H1 (cell line): ENCODE results near the gene RAB36. TPM values are rescaled to one million over a fixed set of nuclear protein-coding genes. Genes with fewer than 3 reads are reported as not detected.

ENCODE experiments used
- CTCF ChIA-PET: fragments of 300-600 bp; sonication (Branson Sonifier 250); formaldehyde crosslinking; loops from one replicate; lab custom pipeline; 2021; ENCODE audit not compliant: partially characterized antibody; lab: Charles Lee
- POLR2A ChIA-PET: fragments of 300-600 bp; sonication (Branson Sonifier 250); formaldehyde crosslinking; loops from one replicate; lab custom pipeline; 2021; ENCODE audit warnings: inconsistent platforms; ENCODE audit not compliant: partially characterized antibody; lab: Charles Lee
- DNase-seq, 2 experiments: peaks; one replicate each; pipeline versions ENCODE4 v3.0.0 to v3.0.0-alpha.2; 2010 to 2022; ENCODE audit warnings: low spot score in 2 of 2, low read depth in 1 of 2, mixed read lengths in 1 of 2
- FAIRE-seq: peaks from 2 replicates; lab custom pipeline; 2011; peaks lifted over from hg19 to GRCh38; lab: Jason Lieb, UNC
- H2AFZ ChIP-seq: 2 replicates; pipeline ENCODE4 v1.8.1; 2012; ENCODE audit warnings: low read length, inconsistent platforms
- H2AK5ac ChIP-seq: 2 replicates; pipeline ENCODE4 v1.6.1; 2013; ENCODE audit warnings: low read depth, low read length
- H2BK120ac ChIP-seq: replicated peaks from 2 replicates; pipeline ENCODE3; 2013; ENCODE audit warnings: low read depth, low read length, inconsistent platforms
- H2BK12ac ChIP-seq: 2 replicates; pipeline ENCODE4 v1.6.1; 2013; ENCODE audit warnings: low read depth, low read length
- H2BK15ac ChIP-seq: 2 replicates; pipeline ENCODE4 v1.6.1; 2013; ENCODE audit warnings: low read length
- H2BK20ac ChIP-seq: 2 replicates; pipeline ENCODE4 v1.6.1; 2013; ENCODE audit warnings: low read length
- H2BK5ac ChIP-seq: 2 replicates; pipeline ENCODE4 v1.6.1; 2013; ENCODE audit warnings: low read depth, low read length
- H3K14ac ChIP-seq: 2 replicates; pipeline ENCODE4 v1.6.1; 2013; ENCODE audit warnings: inconsistent platforms; ENCODE audit not compliant: insufficient read length
- H3K18ac ChIP-seq: 2 replicates; pipeline ENCODE4 v1.6.1; 2013; ENCODE audit warnings: low read length; ENCODE audit errors: extremely low read depth
- H3K23ac ChIP-seq: 2 replicates; pipeline ENCODE4 v1.6.1; 2013; ENCODE audit warnings: inconsistent platforms; ENCODE audit not compliant: insufficient read length
- H3K23me2 ChIP-seq: 2 replicates; pipeline ENCODE4 v1.6.1; 2013; ENCODE audit warnings: low read depth, low read length
- H3K27ac ChIP-seq: 2 replicates; pipeline ENCODE4 v1.6.1; 2011; ENCODE audit warnings: low read depth, low read length, inconsistent platforms
- H3K27me3 ChIP-seq, 4 experiments: replicated peaks in 1 of 4; 1 replicate in 1 of 4; 2 replicates in 3 of 4; pipeline versions ENCODE4 v1.6.1 to v1.8.1; 2011 to 2013; ENCODE audit warnings: low read length in 3 of 4, mild to moderate bottlenecking in 3 of 4, inconsistent platforms in 2 of 4, mixed read lengths in 2 of 4, moderate library complexity in 1 of 4; ENCODE audit not compliant: control insufficient read depth in 3 of 4, insufficient read depth in 3 of 4; ENCODE audit errors: extremely low read depth in 1 of 4
- H3K36me3 ChIP-seq, 4 experiments: 2 replicates each; pipeline versions ENCODE4 v1.6.1 to v1.8.1; 2011 to 2013; ENCODE audit warnings: mild to moderate bottlenecking in 4 of 4, low read length in 3 of 4, moderate library complexity in 2 of 4, control low read depth in 1 of 4, inconsistent platforms in 1 of 4; ENCODE audit not compliant: insufficient read depth in 4 of 4, control insufficient read depth in 2 of 4
- H3K4ac ChIP-seq: replicated peaks from 2 replicates; pipeline ENCODE3; 2013; ENCODE audit warnings: low read length, low read depth, mixed read lengths, inconsistent platforms; ENCODE audit not compliant: insufficient read length
- H3K4me1 ChIP-seq, 4 experiments: replicated peaks in 1 of 4; 1 replicate in 1 of 4; 2 replicates in 3 of 4; pipeline versions ENCODE4 v1.6.1 to v1.8.1; 2011 to 2013; ENCODE audit warnings: low read length in 3 of 4, inconsistent platforms in 2 of 4, mixed read lengths in 1 of 4; ENCODE audit not compliant: insufficient read depth in 4 of 4, control insufficient read depth in 3 of 4
- H3K4me2 ChIP-seq, 2 experiments: 2 replicates each; pipeline versions ENCODE4 v1.6.1 to v1.8.1; 2011 to 2013; ENCODE audit warnings: low read depth in 2 of 2, low read length in 2 of 2, control low read depth in 1 of 2, inconsistent platforms in 1 of 2, mild to moderate bottlenecking in 1 of 2; ENCODE audit not compliant: insufficient read depth in 1 of 2
- H3K4me3 ChIP-seq, 4 experiments: fragments of 200-600, 300-600 bp in 1 of 4; sonication (generic), shearing (Covaris generic), sonication (Bioruptor Twin) in 1 of 4; 2 replicates each; pipeline versions ENCODE4 v1.5.1 to v1.8.1; 2011 to 2016; ENCODE audit warnings: low read length in 4 of 4, low read depth in 3 of 4, control low read depth in 2 of 4, inconsistent platforms in 2 of 4, mild to moderate bottlenecking in 2 of 4, mixed read lengths in 1 of 4, moderate library complexity in 1 of 4; ENCODE audit not compliant: insufficient read depth in 2 of 4; ENCODE audit errors: extremely low read depth in 1 of 4
- H3K56ac ChIP-seq: replicated peaks from 2 replicates; pipeline ENCODE3; 2013; ENCODE audit warnings: low read depth, mild to moderate bottlenecking, mixed read lengths, low read length, inconsistent platforms; ENCODE audit not compliant: insufficient read length
- H3K79me1 ChIP-seq: 2 replicates; pipeline ENCODE4 v1.6.1; 2013; ENCODE audit warnings: low read depth, low read length, control low read depth
- H3K79me2 ChIP-seq, 2 experiments: 2 replicates each; pipeline versions ENCODE4 v1.6.1 to v1.8.1; 2012 to 2013; ENCODE audit warnings: low read length in 2 of 2, mild to moderate bottlenecking in 2 of 2, inconsistent platforms in 1 of 2; ENCODE audit not compliant: insufficient read depth in 2 of 2, control insufficient read depth in 1 of 2
- H3K9ac ChIP-seq, 4 experiments: replicated peaks in 1 of 4; 1 replicate in 1 of 4; 2 replicates in 3 of 4; pipeline versions ENCODE4 v1.6.1 to v1.8.1; 2011 to 2013; ENCODE audit warnings: low read depth in 3 of 4, low read length in 3 of 4, control low read depth in 2 of 4, mild to moderate bottlenecking in 2 of 4, moderate library complexity in 2 of 4, inconsistent platforms in 1 of 4; ENCODE audit errors: extremely low read depth in 1 of 4
- H3K9me3 ChIP-seq, 2 experiments: 2 replicates each; pipeline versions ENCODE4 v1.6.1 to v1.8.1; 2012 to 2013; ENCODE audit warnings: mild to moderate bottlenecking in 2 of 2, moderate library complexity in 2 of 2, control low read depth in 1 of 2, inconsistent platforms in 1 of 2, low read depth in 1 of 2, low read length in 1 of 2, mixed read lengths in 1 of 2; ENCODE audit not compliant: insufficient read depth in 2 of 2
- H4K20me1 ChIP-seq, 2 experiments: replicated peaks in 1 of 2; 2 replicates each; pipeline versions ENCODE3 to v1.8.1; 2011 to 2013; ENCODE audit warnings: inconsistent platforms in 2 of 2, low read length in 2 of 2, mild to moderate bottlenecking in 1 of 2; ENCODE audit not compliant: insufficient read depth in 2 of 2, control insufficient read depth in 1 of 2
- H4K5ac ChIP-seq: 2 replicates; pipeline ENCODE4 v1.6.1; 2013; ENCODE audit warnings: low read length, low read depth, mixed read lengths, inconsistent platforms; ENCODE audit not compliant: insufficient read length
- H4K8ac ChIP-seq: 2 replicates; pipeline ENCODE4 v1.8.0; 2013; ENCODE audit warnings: mild to moderate bottlenecking, moderate library complexity, low read length, inconsistent platforms; ENCODE audit not compliant: insufficient read depth; ENCODE audit errors: extremely low read depth
- H4K91ac ChIP-seq: replicated peaks from 2 replicates; pipeline ENCODE3; 2013; ENCODE audit warnings: low read length, mixed read lengths, inconsistent platforms; ENCODE audit not compliant: insufficient read length
- MAX ChIP-seq: IDR thresholded peaks from 2 replicates; pipeline ENCODE4 v1.6.1; 2012; ENCODE audit warnings: inconsistent platforms
- TAF1 ChIP-seq: IDR thresholded peaks from 2 replicates; pipeline ENCODE4 v1.6.1; 2011; ENCODE audit warnings: mild to moderate bottlenecking, low read depth, low read length
- WGBS, 2 experiments: shearing (Covaris generic) in 1 of 2; methylation state at CpG; one replicate each; pipeline versions ENCODE4 v1.1.6 to v1.1.7; 2013 to 2015; ENCODE audit warnings: low lambda C conversion rate in 2 of 2, mixed read lengths in 2 of 2, inconsistent platforms in 1 of 2, low coverage in 1 of 2, missing lambda C conversion rate in 1 of 2; ENCODE audit not compliant: insufficient replicate concordance in 2 of 2, insufficient coverage in 1 of 2, insufficient read length in 1 of 2; ENCODE audit errors: extremely low coverage in 1 of 2, missing lambda C conversion rate in 1 of 2; 5-methylcytosine and 5-hydroxymethylcytosine counted together
- polyA plus RNA-seq, 7 experiments: library from polyadenylated mRNA; depleted of rRNA in 3 of 7; stranded (reverse) in 5 of 7; unstranded in 2 of 7; fragments of >200 nt in 5 of 7; fragments of 200-250 nt in 2 of 7; gene quantifications; 1 replicate in 5 of 7; 2 replicates in 1 of 7; 4 replicates in 1 of 7; pipeline versions ENCODE4 v1.2.1 to v1.2.3, GENCODE V29; 2011 to 2013; ENCODE audit warnings: missing spikeins in 2 of 7, mixed read lengths in 2 of 7
- total RNA-seq: library from RNA; stranded (reverse); fragmentation: NEBNext Ultra II Directional; extraction: Animal tissue kit (Norgen Biotek cat#: 25700); gene quantifications from 2 replicates; pipeline ENCODE4 v1.2.1, GENCODE V29; 2021
- TF ChIP-seq, protein P1 (sequence below): IDR thresholded peaks from 2 replicates; pipeline ENCODE4 v1.6.1; 2012; ENCODE audit warnings: inconsistent platforms

RAB36 gene
- total and polyA plus RNA-seq, 2 of the 8 experiments (the other 6 are each of a cell fraction or from before 2014, with no cell fraction given), result 1.0 to 1.5 TPM

GRCh38 chr22:23181721-23182308 lies 36.5 kb downstream of the RAB36 start:
- Histone ChIP-seq H3K23me2 (peaks cover 20% of the 10 kb centered on the region), H2BK20ac (no peak overlapping the region), H4K5ac (no peak overlapping the region), H2AFZ (no peak overlapping the region), H3K9me3 (peaks cover 5 to 6% of the 10 kb centered on the region in 2 experiments; a peak in 3 of 4 replicates), H4K91ac (peak overlapping the region; percentile 69), H2BK15ac (no peak overlapping the region; the same call in 1 of the 2 replicates), H3K36me3 (no peaks in the 10 kb centered on the region), H2AK5ac (peak overlapping the region; percentile 0; the same call in 1 of the 2 replicates), H3K14ac (no peak overlapping the region), H3K4me3 (peak overlapping the region; percentile 65 to 88 (median 72)), H2BK120ac (no peak overlapping the region), H2BK5ac (peak overlapping the region; percentile 22; the same call in 1 of the 2 replicates), H3K27ac (no peak overlapping the region), H3K4me2 (peak overlapping the region; percentile 85 to 95), H2BK12ac (peak overlapping the region; percentile 89; the same call in 1 of the 2 replicates), H4K8ac (no peak overlapping the region; the same call in 1 of the 2 replicates), H3K23ac (no peak overlapping the region), H3K9ac (peak overlapping the region in 3 of 4 experiments; percentile 56 to 65 (median 62); a peak in 6 of 7 replicates), H3K56ac (no peak overlapping the region), H3K79me1 (peaks cover 23% of the 10 kb centered on the region), H3K18ac (peak overlapping the region; percentile 71; the same call in 1 of the 2 replicates), H3K4ac (peak overlapping the region; percentile 46), H4K20me1 (peaks cover 31 to 41% of the 10 kb centered on the region in 2 experiments), H3K4me1 (peaks cover 8 to 36% (median 21%) of the 10 kb centered on the region in 4 experiments), H3K27me3 (peaks cover 0 to 6% (median 2%) of the 10 kb centered on the region in 4 experiments; a peak in 1 of 7 replicates), H3K79me2 (peaks cover 44 to 59% of the 10 kb centered on the region in 2 experiments)
- 14% methylated on average over 42 of the region's 43 CpGs; no CpG with 5 or more reads in 1 of the 2 experiments for WGBS, 2 experiments
- peak; percentile 36; the same call in 1 of the 2 replicates for TF ChIP-seq MAX
- TF ChIP-seq, protein P1, sequence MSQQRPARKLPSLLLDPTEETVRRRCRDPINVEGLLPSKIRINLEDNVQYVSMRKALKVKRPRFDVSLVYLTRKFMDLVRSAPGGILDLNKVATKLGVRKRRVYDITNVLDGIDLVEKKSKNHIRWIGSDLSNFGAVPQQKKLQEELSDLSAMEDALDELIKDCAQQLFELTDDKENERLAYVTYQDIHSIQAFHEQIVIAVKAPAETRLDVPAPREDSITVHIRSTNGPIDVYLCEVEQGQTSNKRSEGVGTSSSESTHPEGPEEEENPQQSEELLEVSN, result 0 out of 2 replicates have a peak, but pooled peaks have one; percentile 21
- no peak for TF ChIP-seq TAF1
- no peak for FAIRE-seq
- no peak for DNase-seq
- POLR2A ChIA-PET, result interaction anchor here (1.2 to 6.0 kb wide), 10 partner anchors 24 to 100 kb away, joined by 3 to 34 read pairs (median 4); no protein-coding TSS in a partner anchor
- CTCF ChIA-PET, result interaction anchor here (0.8 to 24.3 kb wide), 9 partner anchors 8 to 106 kb away, joined by 3 to 358 read pairs (median 6); no protein-coding TSS in a partner anchor
